GM06990 (cell line): ENCODE results near the gene LYPD6B.

ENCODE experiments used
- DNase-seq: peaks from one replicate; pipeline ENCODE4 v3.0.0-alpha.2; 2011; ENCODE audit not compliant: insufficient read length; ENCODE audit errors: extremely low read depth
- H3K27me3 ChIP-seq: replicated peaks from 2 replicates; pipeline ENCODE4 v1.6.0; 2011; ENCODE audit warnings: low read length; ENCODE audit not compliant: control insufficient read depth, insufficient read depth
- H3K36me3 ChIP-seq: 2 replicates; pipeline ENCODE4 v1.5.1; 2011; ENCODE audit warnings: low read length; ENCODE audit not compliant: control insufficient read depth, insufficient read depth
- H3K4me3 ChIP-seq: replicated peaks from 2 replicates; pipeline ENCODE4 v1.5.1; 2011; ENCODE audit warnings: low read depth, mild to moderate bottlenecking, control low read depth, low read length
- TF ChIP-seq, protein P1 (sequence below): IDR thresholded peaks from 2 replicates; pipeline ENCODE4 v1.5.1; 2011; ENCODE audit warnings: low read length, control low read depth, mild to moderate bottlenecking, inconsistent platforms; ENCODE audit not compliant: insufficient read depth, poor library complexity, severe bottlenecking

Gene LYPD6B

DNA sequence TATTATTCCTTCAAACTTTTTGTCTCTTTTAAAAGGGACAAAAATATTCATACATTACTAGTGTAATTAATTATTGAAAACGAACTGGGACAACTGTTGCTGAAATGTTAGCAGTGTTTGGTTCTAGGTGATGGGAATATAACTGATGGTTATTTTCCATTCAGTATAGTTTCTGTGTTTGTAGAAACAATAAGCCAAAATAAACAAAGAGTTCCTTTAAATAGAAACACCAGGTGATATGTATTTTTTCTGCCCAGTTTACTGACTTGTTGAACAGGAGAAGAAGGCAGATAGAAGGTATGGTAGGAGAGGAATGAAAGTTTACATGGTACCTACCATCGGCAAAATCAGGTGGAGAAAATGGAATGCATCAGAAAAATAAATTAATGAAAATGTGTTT lies 74.2 kb downstream of the LYPD6B start:
- TF ChIP-seq, protein P1, sequence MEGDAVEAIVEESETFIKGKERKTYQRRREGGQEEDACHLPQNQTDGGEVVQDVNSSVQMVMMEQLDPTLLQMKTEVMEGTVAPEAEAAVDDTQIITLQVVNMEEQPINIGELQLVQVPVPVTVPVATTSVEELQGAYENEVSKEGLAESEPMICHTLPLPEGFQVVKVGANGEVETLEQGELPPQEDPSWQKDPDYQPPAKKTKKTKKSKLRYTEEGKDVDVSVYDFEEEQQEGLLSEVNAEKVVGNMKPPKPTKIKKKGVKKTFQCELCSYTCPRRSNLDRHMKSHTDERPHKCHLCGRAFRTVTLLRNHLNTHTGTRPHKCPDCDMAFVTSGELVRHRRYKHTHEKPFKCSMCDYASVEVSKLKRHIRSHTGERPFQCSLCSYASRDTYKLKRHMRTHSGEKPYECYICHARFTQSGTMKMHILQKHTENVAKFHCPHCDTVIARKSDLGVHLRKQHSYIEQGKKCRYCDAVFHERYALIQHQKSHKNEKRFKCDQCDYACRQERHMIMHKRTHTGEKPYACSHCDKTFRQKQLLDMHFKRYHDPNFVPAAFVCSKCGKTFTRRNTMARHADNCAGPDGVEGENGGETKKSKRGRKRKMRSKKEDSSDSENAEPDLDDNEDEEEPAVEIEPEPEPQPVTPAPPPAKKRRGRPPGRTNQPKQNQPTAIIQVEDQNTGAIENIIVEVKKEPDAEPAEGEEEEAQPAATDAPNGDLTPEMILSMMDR = no peak
- H3K36me3 ChIP-seq = no peaks in the 10 kb centered on the region
- no peaks in the 10 kb centered on the region for H3K27me3 ChIP-seq
- no peak for DNase-seq
- H3K4me3 ChIP-seq = no peak overlapping the region

DNA sequence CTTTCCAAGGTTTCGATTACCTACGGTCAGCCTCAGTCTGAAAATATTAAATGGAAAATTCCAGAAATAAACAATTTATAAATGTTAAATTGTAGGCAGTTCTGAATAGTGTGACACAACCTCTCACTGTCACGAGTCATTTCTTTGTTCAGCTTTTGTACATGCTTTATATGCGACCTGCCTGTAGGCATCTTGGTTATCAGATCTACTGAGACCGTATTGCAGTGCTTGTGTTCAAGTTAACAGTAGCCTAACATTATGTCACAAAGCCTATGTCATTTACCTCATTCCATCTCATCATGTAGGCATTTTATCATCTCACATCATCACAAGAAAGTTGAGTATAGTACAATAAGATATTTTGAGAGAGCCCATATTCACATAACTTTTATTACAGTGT lies 77.3 kb downstream of the LYPD6B start:
- H3K27me3 ChIP-seq = no peaks in the 10 kb centered on the region
- H3K36me3 ChIP-seq = no peaks in the 10 kb centered on the region
- TF ChIP-seq, protein P1 = no peak
- DNase-seq = no peak
- H3K4me3 ChIP-seq = no peak overlapping the region

DNA sequence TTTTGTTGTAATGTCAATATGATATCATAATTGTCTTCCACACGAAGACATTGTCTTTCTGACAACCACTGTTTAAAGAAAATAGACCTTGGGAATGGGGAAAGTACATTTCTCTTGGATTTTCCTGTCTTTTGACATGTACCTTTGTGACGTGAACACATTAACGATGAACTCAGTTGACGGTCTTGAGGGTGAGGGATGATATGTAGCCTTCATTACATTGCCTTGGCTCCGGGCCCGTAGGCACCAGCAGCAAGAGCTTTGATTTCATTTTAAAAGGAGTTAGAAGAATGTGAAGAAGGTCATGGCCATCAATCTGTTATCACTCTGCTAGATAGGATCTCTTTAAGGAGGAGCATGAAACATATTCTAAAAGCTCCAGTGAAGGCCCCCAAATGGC lies 80.9 kb downstream of the LYPD6B start:
- Histone ChIP-seq H3K27me3 (no peaks in the 10 kb centered on the region), H3K4me3 (no peak overlapping the region), H3K36me3 (no peaks in the 10 kb centered on the region)
- DNase-seq = no peak
- TF ChIP-seq, protein P1 = no peak

DNA sequence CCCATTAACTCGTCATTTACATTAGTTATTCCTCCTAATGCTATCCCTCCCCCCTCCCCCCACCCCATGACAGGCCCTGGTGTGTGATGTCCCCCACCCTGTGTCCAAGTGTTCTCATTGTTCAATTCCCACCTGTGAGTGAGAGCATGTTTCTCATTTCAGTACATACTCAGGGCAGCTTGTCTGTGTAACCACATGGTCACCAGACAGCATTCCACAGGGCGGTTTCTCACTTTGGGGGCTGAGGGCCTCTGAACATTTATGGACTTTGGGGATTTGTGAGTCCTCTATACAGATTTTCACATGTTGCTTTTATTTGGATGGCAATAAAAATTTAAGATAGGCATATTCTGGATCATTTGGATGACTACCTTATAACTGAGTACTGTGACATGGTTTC lies 84.0 kb downstream of the LYPD6B start:
- no peaks in the 10 kb centered on the region for H3K27me3 ChIP-seq
- DNase-seq = no peak
- TF ChIP-seq, protein P1 = no peak
- H3K36me3 ChIP-seq = no peaks in the 10 kb centered on the region
- H3K4me3 ChIP-seq = no peak overlapping the region

DNA sequence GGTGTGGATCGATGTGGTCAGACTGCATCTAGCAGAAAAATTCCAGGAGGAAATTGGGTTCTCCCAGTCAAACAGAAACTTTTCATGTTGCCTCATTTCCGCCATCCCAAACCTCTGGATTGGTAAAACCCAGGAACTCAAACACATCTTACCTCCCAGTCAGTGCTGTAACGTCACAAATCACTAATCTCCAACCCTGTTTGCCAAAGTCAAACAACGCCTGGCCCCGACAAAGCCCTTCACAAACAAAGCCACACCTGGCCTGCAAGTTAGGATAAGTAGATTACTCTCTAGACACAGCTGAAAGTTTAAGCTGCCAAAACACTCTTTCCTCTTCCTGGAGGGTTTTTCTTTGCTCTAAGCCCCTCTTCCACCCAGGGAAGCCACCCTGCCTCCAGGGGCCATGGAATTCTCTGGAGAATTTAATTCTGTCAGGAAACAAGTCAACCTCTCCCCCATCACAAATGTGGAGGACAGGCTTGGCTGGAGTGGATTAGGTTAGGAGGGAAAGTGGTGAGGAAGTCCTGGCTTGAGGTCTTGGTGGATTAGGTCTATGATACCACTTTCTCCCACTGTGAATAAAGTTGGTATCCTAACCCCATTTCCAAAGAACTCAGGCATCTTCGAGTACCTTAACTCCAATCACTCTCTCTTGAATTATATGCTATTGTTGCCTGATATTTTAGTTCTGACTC lies 86.7 kb downstream of the LYPD6B start:
- TF ChIP-seq, protein P1 = no peak
- DNase-seq = no peak
- Histone ChIP-seq H3K27me3 (no peaks in the 10 kb centered on the region), H3K4me3 (no peak overlapping the region), H3K36me3 (no peaks in the 10 kb centered on the region)

DNA sequence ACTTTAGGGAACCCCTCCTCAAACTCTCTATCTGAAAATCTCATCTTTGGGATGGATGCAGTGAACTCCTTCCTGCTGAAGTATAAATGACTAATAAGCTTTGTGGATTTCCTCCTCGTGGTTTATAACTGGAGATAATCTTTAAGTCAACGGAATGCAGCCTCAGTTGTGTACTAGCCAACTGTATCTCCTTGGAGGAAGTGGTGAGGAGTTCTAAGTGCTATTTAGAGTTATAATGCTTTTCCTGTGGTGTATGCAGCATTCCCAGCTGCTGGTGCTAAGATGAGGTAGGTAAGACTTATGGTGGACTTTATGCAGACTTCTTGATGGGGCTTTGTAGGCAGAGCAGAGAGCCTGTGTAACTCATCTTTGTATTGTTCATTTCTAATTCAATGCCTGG lies 90.9 kb downstream of the LYPD6B start:
- Histone ChIP-seq H3K27me3 (no peaks in the 10 kb centered on the region), H3K36me3 (no peaks in the 10 kb centered on the region), H3K4me3 (no peak overlapping the region)
- TF ChIP-seq, protein P1 = no peak
- no peak for DNase-seq
